ENCODE results near the gene GLRX. TPM values are rescaled to one million over a fixed set of nuclear protein-coding genes. Genes with fewer than 3 reads are reported as not detected.
"Not testable (repeated sequence)": the region's sequence is repeated elsewhere in the genome, so short reads cannot be mapped to it uniquely, and the experiment has no call there.

GLRX gene
- 100 to 1,000 TPM in 1 of 6 donors, 10 to 100 TPM in 5; 57.4 to 104 (median 77.4) TPM for polyA plus RNA-seq (ENCODE audit: low read depth in 6 of 6)

GRCh38 chr5:95822542-95823181, at the start of gene GLRX:
Gene GLRX (minus strand): TSS chr5:95822726. CDS start chr5:95822662, 64 bp downstream.
- Mint-ChIP-seq H3K27ac (peak within 1 kb of the TSS; percentile 84 to 99 (median 98)), H3K4me3 (peak within 1 kb of the TSS; percentile 90 to 100 (median 99)), H3K4me1 (peaks cover 35 to 76% (median 58%) of the 10 kb centered on the region in 3 donors), H3K27me3 (no peaks in the 10 kb centered on the region), H3K36me3 (no peaks in the 10 kb centered on the region), H3K9me3 (no peaks in the 10 kb centered on the region)
- peak; percentile 24 to 26 for ATAC-seq (ENCODE audit: low read depth in 2 of 2)
- DNase-seq = peak; percentile 55

GRCh38 chr5:95871146-95871806, 48.8 kb upstream of the GLRX start:
- H3K27me3 Mint-ChIP-seq = no peaks in the 10 kb centered on the region
- H3K4me3 Mint-ChIP-seq = no peak overlapping the region
- DNase-seq (no peak), ATAC-seq (ENCODE audit: low read depth in 2 of 2) (no peak)
- peaks cover 0 to 5% (median 0%) of the 10 kb centered on the region in 7 donors for H3K9me3 Mint-ChIP-seq
- peaks cover 21 to 38% (median 35%) of the 10 kb centered on the region in 3 donors for H3K4me1 Mint-ChIP-seq
- H3K27ac Mint-ChIP-seq = peak overlapping the region in 2 of 6 donors; percentile 44 to 81
- H3K36me3 Mint-ChIP-seq = no peaks in the 10 kb centered on the region

- Mint-ChIP-seq H3K4me3 (peak overlapping the region; percentile 46 to 89 (median 58)), H3K4me1 (peaks cover 21 to 40% (median 37%) of the 10 kb centered on the region in 3 donors), H3K9me3 (peaks cover 0 to 5% (median 0%) of the 10 kb centered on the region in 7 donors), H3K27me3 (no peaks in the 10 kb centered on the region), H3K36me3 (no peaks in the 10 kb centered on the region), H3K27ac (peak overlapping the region; percentile 81 to 96 (median 92))
- ATAC-seq (ENCODE audit: low read depth in 2 of 2) (peak; percentile 40 to 41), DNase-seq (peak; percentile 19)
These were observed 47.7 kb upstream of the GLRX start for GRCh38 chr5:95870105-95870672.

GRCh38 chr5:95869173-95869855, 46.8 kb upstream of the GLRX start:
- not testable (repeated sequence) for H3K27me3 Mint-ChIP-seq, H3K36me3 Mint-ChIP-seq, H3K9me3 Mint-ChIP-seq
- Mint-ChIP-seq H3K4me3 (peak overlapping the region in 7 of 8 donors; percentile 40 to 86 (median 66)), H3K4me1 (peaks cover 21 to 40% (median 37%) of the 10 kb centered on the region in 3 donors), H3K27ac (peak overlapping the region; percentile 59 to 95 (median 80))
- peak; percentile 50 for DNase-seq
- ATAC-seq (ENCODE audit: low read depth in 2 of 2) = peak; percentile 90 to 91

GRCh38 chr5:95868136-95868535, 45.6 kb upstream of the GLRX start:
- Mint-ChIP-seq H3K36me3 (no peaks in the 10 kb centered on the region), H3K9me3 (peaks cover 0 to 5% (median 0%) of the 10 kb centered on the region in 7 donors), H3K4me1 (peaks cover 21 to 41% (median 37%) of the 10 kb centered on the region in 3 donors), H3K27ac (peak overlapping the region in 2 of 6 donors; percentile 12 to 25), H3K27me3 (peaks cover 0 to 1% (median under 1%) of the 10 kb centered on the region in 3 donors), H3K4me3 (no peak overlapping the region)
- no peak for DNase-seq
- ATAC-seq (ENCODE audit: low read depth in 2 of 2) = no peak

- Mint-ChIP-seq H3K4me3 (no peak overlapping the region), H3K27ac (peak overlapping the region in 2 of 6 donors; percentile 38 to 50), H3K27me3 (peaks cover 9 to 15% (median 15%) of the 10 kb centered on the region in 3 donors), H3K9me3 (peaks cover 0 to 5% (median 0%) of the 10 kb centered on the region in 7 donors), H3K36me3 (no peaks in the 10 kb centered on the region), H3K4me1 (peaks cover 27 to 50% (median 40%) of the 10 kb centered on the region in 3 donors)
- DNase-seq = no peak
- no peak for ATAC-seq (ENCODE audit: low read depth in 2 of 2)
These were observed 44.0 kb upstream of the GLRX start for GRCh38 chr5:95866435-95867040.

- DNase-seq = no peak
- peak overlapping the region in 1 of 8 donors; percentile 23 for H3K4me3 Mint-ChIP-seq
- H3K27me3 Mint-ChIP-seq = peaks cover 15 to 25% (median 17%) of the 10 kb centered on the region in 3 donors
- ATAC-seq (ENCODE audit: low read depth in 2 of 2) = no peak
- H3K36me3 Mint-ChIP-seq = no peaks in the 10 kb centered on the region
- H3K9me3 Mint-ChIP-seq = peaks cover 0 to 5% (median 0%) of the 10 kb centered on the region in 7 donors
- H3K27ac Mint-ChIP-seq = no peak overlapping the region
- peaks cover 25 to 46% (median 36%) of the 10 kb centered on the region in 3 donors for H3K4me1 Mint-ChIP-seq
These were observed 42.5 kb upstream of the GLRX start for GRCh38 chr5:95864944-95865504.

GRCh38 chr5:95864456-95864855, 41.9 kb upstream of the GLRX start:
- H3K4me3 Mint-ChIP-seq = no peak overlapping the region
- peaks cover 17 to 31% (median 20%) of the 10 kb centered on the region in 3 donors for H3K27me3 Mint-ChIP-seq
- no peaks in the 10 kb centered on the region for H3K36me3 Mint-ChIP-seq
- H3K27ac Mint-ChIP-seq = no peak overlapping the region
- peaks cover 20 to 40% (median 34%) of the 10 kb centered on the region in 3 donors for H3K4me1 Mint-ChIP-seq
- DNase-seq = no peak
- no peak for ATAC-seq (ENCODE audit: low read depth in 2 of 2)
- H3K9me3 Mint-ChIP-seq = peaks cover 0 to 4% (median 0%) of the 10 kb centered on the region in 7 donors

- no peak for DNase-seq
- H3K36me3 Mint-ChIP-seq = no peaks in the 10 kb centered on the region
- H3K27ac Mint-ChIP-seq = no peak overlapping the region
- no peak overlapping the region for H3K4me3 Mint-ChIP-seq
- ATAC-seq (ENCODE audit: low read depth in 2 of 2) = no peak
- peaks cover 0 to 1% (median 0%) of the 10 kb centered on the region in 7 donors for H3K9me3 Mint-ChIP-seq
- H3K27me3 Mint-ChIP-seq = peaks cover 17 to 40% (median 25%) of the 10 kb centered on the region in 3 donors
- H3K4me1 Mint-ChIP-seq = peaks cover 18 to 34% (median 31%) of the 10 kb centered on the region in 3 donors
These were observed 40.8 kb upstream of the GLRX start for GRCh38 chr5:95863383-95863757.

GRCh38 chr5:95862671-95863382, 40.3 kb upstream of the GLRX start:
- H3K27ac Mint-ChIP-seq = peak overlapping the region in 1 of 6 donors; percentile 27
- H3K27me3 Mint-ChIP-seq = peaks cover 17 to 40% (median 25%) of the 10 kb centered on the region in 3 donors
- H3K9me3 Mint-ChIP-seq = no peaks in the 10 kb centered on the region
- ATAC-seq (ENCODE audit: low read depth in 2 of 2) (no peak), DNase-seq (no peak)
- no peaks in the 10 kb centered on the region for H3K36me3 Mint-ChIP-seq
- H3K4me3 Mint-ChIP-seq = peak overlapping the region in 2 of 8 donors; percentile 17 to 52
- peaks cover 15 to 33% (median 26%) of the 10 kb centered on the region in 3 donors for H3K4me1 Mint-ChIP-seq

- peaks cover 15 to 33% (median 26%) of the 10 kb centered on the region in 3 donors for H3K4me1 Mint-ChIP-seq
- peak overlapping the region in 2 of 6 donors; percentile 2 to 27 for H3K27ac Mint-ChIP-seq
- ATAC-seq (ENCODE audit: low read depth in 2 of 2) (no peak), DNase-seq (no peak)
- H3K27me3 Mint-ChIP-seq = peaks cover 17 to 40% (median 25%) of the 10 kb centered on the region in 3 donors
- H3K4me3 Mint-ChIP-seq = peak overlapping the region in 2 of 8 donors; percentile 64 to 77
- H3K36me3 Mint-ChIP-seq = no peaks in the 10 kb centered on the region
- no peaks in the 10 kb centered on the region for H3K9me3 Mint-ChIP-seq
These were observed 39.5 kb upstream of the GLRX start for GRCh38 chr5:95861864-95862561.

Data from naive B cell (primary cell).